Kidney epithelial cell (primary cell): ENCODE results near the gene LANCL3. TPM values are rescaled to one million over a fixed set of nuclear protein-coding genes. Genes with fewer than 3 reads are reported as not detected.

ENCODE experiments used
- DNase-seq: peaks from one replicate; pipeline ENCODE4 v3.0.0-alpha.2; 2010; ENCODE audit warnings: low read depth
- H3K27me3 ChIP-seq: 2 replicates; pipeline ENCODE4 v1.6.0; 2011; ENCODE audit warnings: low read length; ENCODE audit not compliant: control insufficient read depth, insufficient read depth
- H3K36me3 ChIP-seq: 2 replicates; pipeline ENCODE4 v1.5.1; 2011; ENCODE audit warnings: low read length; ENCODE audit not compliant: control insufficient read depth, insufficient read depth
- H3K4me3 ChIP-seq: 2 replicates; pipeline ENCODE4 v1.5.1; 2011; ENCODE audit warnings: low read depth, mild to moderate bottlenecking, control low read depth, low read length
- CTCF ChIP-seq: IDR thresholded peaks from 2 replicates; pipeline ENCODE4 v1.5.1; 2011; ENCODE audit warnings: mild to moderate bottlenecking, moderate library complexity, low read length, control low read depth, inconsistent platforms; ENCODE audit not compliant: insufficient read depth, poor library complexity, severe bottlenecking
- total RNA-seq: library from RNA; depleted of rRNA; stranded (reverse); fragments of >200 nt; gene quantifications from 2 replicates; pipeline ENCODE4 v1.2.3, GENCODE V29; 2015

The LANCL3 gene
- total RNA-seq, 1 donor from 2014 or later, result 0.13 TPM

GRCh38 chrX:37608156-37608555 is 36.7 kb downstream of the LANCL3 start:
- no peak for TF ChIP-seq CTCF
- no peak overlapping the region for H3K4me3 ChIP-seq

DNA sequence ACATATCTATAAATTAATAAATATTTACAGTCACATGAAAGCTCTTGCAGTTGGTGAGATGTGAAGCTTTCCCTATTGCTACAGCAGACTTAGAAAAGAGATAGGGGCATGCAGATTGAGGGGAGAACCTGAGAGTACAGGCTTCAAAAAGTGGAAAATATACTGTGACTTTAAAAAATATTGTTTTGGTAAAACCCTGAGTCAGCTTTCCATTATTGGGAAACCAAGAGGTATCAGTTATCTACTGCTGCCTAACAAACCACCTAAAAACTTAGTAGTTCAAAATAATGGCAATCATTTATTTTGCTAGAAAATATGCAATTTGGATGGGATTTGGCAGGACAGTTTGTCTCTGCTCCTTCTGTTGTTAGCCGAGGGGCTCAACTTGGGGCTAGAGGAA is 38.3 kb downstream of the LANCL3 start:
- Histone ChIP-seq H3K36me3 (no peaks in the 10 kb centered on the region), H3K27me3 (no peaks in the 10 kb centered on the region), H3K4me3 (no peak overlapping the region)
- no peak for TF ChIP-seq CTCF
- no peak for DNase-seq

More at GRCh38 chrX:37608156-37608555, 36.7 kb downstream of the LANCL3 start:
- DNase-seq, result no peak
- Histone ChIP-seq H3K27me3 (no peaks in the 10 kb centered on the region), H3K36me3 (no peaks in the 10 kb centered on the region)

GRCh38 chrX:37613933-37614332 is 42.5 kb downstream of the LANCL3 start:
- no peak for TF ChIP-seq CTCF
- H3K4me3 ChIP-seq, result no peak overlapping the region
- no peaks in the 10 kb centered on the region for H3K36me3 ChIP-seq
- H3K27me3 ChIP-seq, result no peaks in the 10 kb centered on the region
- DNase-seq, result no peak

- no peak overlapping the region for H3K4me3 ChIP-seq
- TF ChIP-seq CTCF, result no peak
- H3K36me3 ChIP-seq, result no peaks in the 10 kb centered on the region
- no peak for DNase-seq
- no peaks in the 10 kb centered on the region for H3K27me3 ChIP-seq
Observed at GRCh38 chrX:37627602-37628001, 56.1 kb downstream of the LANCL3 start.

- TF ChIP-seq CTCF, result no peak
- DNase-seq, result no peak
- Histone ChIP-seq H3K36me3 (no peaks in the 10 kb centered on the region), H3K4me3 (no peak overlapping the region), H3K27me3 (no peaks in the 10 kb centered on the region)
Observed at GRCh38 chrX:37638047-37638446, 66.6 kb downstream of the LANCL3 start.

- no peak for DNase-seq
- no peak for TF ChIP-seq CTCF
Observed at GRCh38 chrX:37640142-37640541, 68.7 kb downstream of the LANCL3 start.

More at GRCh38 chrX:37640142-37640541, 68.7 kb downstream of the LANCL3 start:
- H3K4me3 ChIP-seq, result no peak overlapping the region
- H3K36me3 ChIP-seq, result no peaks in the 10 kb centered on the region
- no peaks in the 10 kb centered on the region for H3K27me3 ChIP-seq
